HG02623 (cell line): ENCODE measurements around the gene RPL22L1.
"Not testable (repeated sequence)": the region's sequence is repeated elsewhere in the genome, so short reads cannot be mapped to it uniquely, and the experiment has no call there.

ENCODE experiments used
- ATAC-seq: cut with Tn5 transposase; IDR thresholded peaks from one replicate; pipeline ENCODE4 v1.9.1; 2021; ENCODE audit warnings: moderate library complexity; ENCODE audit not compliant: unreplicated experiment

The RPL22L1 gene

GRCh38 chr3:170836491-170836890 is 33.5 kb downstream of the RPL22L1 start:
- ATAC-seq = no peak

- ATAC-seq = no peak
These were observed 34.7 kb downstream of the RPL22L1 start for GRCh38 chr3:170835336-170835735.

DNA sequence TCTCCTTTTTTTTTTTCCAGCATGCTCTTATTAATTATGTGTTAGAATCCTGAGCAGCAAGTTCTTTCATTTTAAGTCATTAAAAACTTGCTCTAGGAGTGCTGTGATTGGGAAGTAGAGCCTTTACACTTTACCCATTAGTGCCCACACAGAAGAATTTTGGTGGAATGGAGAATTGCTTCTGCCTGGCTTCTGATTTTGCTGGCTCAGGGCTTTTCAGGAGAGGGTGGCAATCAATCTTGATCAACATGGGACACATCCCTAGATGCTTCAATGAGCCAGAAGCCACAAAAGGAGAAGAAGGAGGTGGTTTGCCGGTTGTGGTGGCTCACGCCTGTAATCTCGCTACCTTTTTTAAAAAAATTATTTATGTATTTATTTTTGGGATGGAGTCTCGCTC is 39.4 kb downstream of the RPL22L1 start:
- ATAC-seq = no peak

DNA sequence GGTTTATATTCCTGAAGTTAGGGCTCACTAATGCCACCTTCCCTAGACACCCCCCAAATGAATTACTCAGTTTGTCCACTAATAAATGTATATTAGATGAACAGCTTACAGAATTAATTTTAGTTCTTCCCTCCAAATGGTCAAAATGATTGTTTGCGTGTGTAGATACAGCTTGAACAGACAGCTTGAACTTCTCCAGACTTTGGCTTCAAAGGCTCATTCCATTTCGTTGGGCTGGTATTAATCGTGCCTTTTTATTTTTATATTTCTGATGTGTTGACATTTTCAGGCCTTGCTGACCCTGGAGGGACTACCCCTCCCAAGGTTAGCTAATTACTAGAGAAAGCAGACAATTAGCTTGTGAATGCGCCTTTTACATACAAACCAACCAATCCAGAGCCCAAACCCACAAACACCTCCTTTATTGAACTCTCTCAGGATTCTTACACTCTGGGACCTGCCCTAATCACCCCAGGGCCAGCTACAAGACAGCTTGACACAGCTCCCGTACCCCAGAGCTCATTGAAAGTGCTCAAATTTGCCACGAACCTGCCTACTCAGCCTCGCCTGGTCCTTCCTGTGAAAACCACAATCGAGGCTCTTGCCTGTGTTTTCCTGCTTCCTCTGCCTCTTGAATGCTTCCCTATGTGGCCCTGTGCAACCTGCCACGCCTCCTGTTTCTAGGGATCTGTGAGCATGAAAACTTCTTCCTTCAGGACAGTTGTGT is 40.3 kb downstream of the RPL22L1 start:
- no peak for ATAC-seq

GRCh38 chr3:170826047-170826446 is 43.9 kb downstream of the RPL22L1 start:
- no peak for ATAC-seq

DNA sequence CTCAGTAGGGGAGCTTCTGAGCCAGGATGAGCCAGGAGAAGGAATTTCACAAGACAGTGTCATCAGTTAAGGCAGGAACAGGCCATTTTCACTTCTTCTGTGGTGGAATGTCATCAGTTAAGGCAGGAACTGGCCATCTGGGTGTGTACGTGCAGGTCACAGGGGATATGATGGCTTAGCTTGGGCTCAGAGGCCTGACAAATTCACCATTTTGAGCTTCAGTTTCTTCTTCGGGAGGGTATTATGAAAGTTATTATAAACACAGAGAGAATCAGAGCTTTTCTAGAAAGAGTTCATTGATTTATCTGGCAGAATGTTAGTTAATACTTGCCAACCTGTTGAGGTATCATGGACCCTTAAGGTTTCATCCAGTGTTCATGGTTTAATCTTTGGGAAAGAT is 46.4 kb downstream of the RPL22L1 start:
- ATAC-seq = not testable (repeated sequence)

DNA sequence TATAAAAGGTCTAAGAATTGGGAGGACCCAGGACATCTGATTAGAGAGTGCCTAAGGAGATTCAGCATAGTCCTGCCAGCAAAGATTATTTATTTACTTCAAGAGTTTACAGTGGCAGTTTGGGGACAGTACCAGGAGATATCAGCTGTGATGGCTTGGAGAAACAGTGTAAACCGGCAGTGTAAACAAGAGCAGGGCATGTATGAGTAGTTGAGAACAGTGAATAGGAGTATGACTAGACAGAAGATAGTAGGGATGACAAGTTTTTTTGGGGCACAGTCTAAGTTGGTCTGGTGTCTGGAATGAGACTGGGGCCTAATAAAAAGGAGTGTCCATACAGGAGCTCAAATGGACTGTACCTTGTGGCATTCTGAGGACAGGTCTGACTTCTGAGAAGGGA is 51.7 kb downstream of the RPL22L1 start:
- not testable (repeated sequence) for ATAC-seq

GRCh38 chr3:170817471-170817870 is 52.5 kb downstream of the RPL22L1 start:
- ATAC-seq = not testable (repeated sequence)

DNA sequence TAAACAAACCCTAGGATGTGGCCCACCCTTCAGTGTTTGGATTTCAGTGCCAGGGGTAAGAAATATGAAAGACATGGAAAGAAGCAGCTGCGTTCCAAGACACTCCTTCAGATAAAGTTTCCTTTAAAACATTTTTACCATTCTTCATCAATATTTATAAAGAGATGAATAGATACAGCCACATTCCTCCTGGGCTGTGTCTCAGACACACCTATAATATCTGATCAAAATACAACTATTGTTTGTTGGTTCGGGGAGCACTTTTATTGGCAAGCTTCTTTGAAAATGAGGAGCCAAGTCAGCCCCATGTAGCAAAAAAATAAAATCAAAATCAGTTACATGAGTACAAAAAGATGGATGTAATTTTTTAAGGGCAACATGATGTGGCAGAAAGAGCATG is 53.2 kb downstream of the RPL22L1 start:
- ATAC-seq = no peak

GRCh38 chr3:170816341-170816740 is 53.7 kb downstream of the RPL22L1 start:
- no peak for ATAC-seq

DNA sequence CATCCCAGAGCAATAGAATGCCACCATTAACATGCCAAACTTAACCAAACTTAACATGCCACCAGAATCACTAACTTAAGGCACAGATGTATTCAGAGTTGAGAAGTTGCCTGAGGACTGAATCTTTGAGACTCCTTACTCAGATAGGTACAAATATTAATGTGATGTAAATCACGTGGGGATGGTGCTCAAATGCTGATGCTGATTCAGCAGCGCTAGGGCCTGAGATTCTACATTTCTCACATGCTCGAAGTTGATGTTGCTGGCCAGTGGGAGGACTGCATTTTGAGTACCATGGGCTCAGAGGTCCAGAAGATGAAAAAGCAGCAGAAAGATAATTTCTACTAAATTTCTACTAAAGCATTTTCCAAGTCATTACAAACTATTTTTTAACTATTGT is 54.1 kb downstream of the RPL22L1 start:
- no peak for ATAC-seq

GRCh38 chr3:170815340-170815739 is 54.7 kb downstream of the RPL22L1 start:
- no peak for ATAC-seq
